ENCODE data around the gene CASKIN1.
"Not testable (repeated sequence)": the region's sequence is repeated elsewhere in the genome, so short reads cannot be mapped to it uniquely, and the experiment has no call there.

The CASKIN1 gene

DNA sequence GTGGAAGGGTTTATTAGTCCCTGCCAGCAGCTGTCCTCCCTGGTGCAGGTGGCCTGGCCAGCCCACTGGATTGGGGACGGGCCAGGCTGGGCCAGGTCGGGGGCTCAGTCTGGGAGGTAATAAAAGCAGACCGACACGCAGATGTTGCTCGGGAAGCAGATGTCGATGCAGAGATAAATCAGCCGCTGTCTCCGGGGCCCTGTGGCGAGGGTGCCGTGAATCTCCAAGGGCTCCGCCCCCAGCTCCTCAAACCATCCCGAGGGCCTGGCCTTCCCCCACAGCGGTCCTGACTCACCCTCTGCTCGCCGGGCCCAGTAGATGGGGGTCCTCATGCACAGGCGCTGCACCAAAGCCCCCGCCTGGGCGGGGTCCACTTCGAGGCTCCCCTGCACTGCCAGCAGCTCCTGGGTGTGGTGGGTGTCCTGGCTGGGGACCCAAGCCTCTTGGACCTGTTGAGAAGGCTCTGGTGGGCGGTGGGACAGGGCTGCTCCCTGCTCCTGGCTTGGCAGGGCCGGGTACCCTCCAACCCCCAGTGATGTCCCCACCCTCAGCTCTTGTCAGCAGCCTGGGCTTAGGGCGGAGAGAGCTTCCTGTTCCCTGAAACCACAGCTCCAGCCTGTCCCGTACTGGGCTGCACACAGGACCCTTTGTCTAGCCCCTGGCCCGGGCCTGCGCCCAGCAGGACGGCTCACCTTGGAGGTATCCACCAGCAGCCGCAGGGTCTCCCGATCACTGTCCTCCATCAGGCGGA lies 13.0 kb upstream of the CASKIN1 start:
- DNase-seq, result no peak

DNA sequence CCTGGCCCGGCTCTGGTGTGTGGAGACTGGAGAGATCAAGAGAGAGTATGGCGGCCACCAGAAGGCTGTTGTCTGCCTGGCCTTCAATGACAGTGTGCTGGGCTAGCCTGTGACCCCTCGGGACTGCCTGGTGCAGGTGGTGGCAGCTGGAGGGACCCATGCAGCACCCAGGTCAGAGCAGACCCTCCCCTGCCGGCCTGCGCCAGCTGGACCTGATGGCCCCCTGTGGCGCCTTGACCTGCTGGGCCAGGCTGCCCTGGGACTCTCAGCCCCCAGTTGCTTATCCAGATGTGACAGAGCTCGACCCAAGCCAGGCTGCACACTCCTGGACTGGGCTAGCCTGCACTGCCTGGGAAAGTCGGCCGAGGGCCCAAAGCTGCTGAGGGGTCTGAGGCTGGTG lies 12.4 kb upstream of the CASKIN1 start:
- DNase-seq, result no peak

DNA sequence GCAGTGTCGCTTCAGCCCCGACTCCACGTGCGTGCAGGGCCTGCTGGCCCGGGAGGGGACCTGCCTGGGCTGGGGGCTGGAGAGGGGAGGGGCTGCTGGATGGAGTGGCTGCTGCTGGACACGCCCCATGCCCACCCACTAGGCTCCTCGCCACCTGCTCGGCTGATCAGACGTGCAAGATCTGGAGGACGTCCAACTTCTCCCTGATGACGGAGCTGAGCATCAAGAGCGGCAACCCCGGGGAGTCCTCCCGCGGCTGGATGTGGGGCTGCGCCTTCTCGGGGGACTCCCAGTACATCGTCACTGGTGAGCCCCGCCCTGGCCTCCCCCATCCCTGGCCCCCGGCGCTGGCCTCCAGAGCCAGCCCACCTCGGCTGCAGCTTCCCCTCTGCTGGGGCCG lies 11.9 kb upstream of the CASKIN1 start:
- peak; percentile 67 for DNase-seq

DNA sequence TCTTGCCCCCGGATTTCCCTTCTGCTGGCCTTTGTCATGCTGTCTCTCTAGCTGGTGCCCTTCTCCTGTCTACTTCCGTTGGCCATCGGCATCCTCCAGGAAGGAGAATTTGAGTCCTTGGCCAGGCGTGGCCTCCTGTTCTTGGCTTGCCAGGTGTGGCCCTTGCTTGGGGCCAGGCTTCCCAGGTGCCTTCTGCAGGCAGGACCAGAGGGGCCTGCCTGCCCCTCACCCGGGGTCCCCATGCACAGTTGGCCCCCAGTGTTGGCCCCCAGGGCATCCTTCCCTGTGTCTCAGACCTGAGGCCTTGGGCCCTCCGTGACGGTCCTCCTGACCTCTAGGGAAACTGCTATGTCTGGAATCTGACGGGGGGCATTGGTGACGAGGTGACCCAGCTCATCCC lies 11.5 kb upstream of the CASKIN1 start:
- DNase-seq, result no peak

DNA sequence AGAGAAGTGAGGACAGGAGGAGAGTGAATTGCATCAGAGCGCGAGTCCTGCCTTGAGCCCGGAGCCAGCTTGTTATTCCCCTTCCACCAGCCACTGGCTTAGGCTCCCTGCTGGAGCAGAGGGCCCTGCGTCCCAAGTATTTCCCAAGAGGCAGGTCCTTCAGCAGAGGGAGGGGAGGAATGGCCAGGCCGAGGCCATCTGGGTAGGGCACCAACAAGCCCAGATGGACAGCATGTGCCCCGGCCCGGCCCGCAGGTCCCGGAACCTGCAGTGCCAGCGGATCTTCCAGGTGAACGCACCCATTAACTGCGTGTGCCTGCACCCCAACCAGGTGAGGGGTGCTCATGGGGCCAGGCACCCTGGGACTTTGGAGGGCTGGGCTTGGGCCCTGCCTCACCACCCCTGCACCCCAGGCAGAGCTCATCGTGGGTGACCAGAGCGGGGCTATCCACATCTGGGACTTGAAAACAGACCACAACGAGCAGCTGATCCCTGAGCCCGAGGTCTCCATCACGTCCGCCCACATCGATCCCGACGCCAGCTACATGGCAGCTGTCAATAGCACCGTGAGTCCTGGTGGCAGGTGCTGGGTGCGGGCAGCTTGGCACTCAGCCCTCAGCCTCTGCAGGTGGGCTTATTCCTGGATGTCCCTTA lies 10.5 kb upstream of the CASKIN1 start:
- DNase-seq, result no peak

DNA sequence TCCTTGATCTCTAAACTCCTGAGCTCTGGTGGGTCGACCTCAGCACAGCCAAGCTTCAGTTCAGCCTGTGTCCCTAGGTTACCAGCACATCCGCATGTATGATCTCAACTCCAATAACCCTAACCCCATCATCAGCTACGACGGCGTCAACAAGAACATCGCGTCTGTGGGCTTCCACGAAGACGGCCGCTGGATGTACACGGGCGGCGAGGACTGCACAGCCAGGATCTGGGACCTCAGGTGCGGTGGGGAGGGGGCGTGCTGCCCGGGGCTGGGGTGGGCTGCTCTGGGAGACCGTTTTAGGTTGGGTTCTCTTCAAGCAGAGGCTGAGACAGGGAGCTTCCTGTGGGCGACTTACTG lies 10.0 kb upstream of the CASKIN1 start:
- no peak for DNase-seq

DNA sequence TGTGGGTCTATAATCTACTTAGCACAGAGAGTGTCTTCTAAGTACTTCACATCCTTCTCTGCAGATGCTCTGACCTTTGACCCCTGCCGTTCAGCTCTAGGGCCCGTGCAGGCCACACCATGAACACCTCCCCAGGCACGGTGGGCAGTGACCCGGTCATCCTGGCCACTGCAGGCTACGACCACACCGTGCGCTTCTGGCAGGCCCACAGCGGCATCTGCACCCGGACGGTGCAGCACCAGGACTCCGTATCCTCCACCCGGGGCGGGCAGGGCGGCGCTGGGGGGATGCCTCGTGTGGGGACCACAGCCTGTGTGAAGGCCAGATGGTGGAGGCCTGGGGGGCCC lies 9.5 kb upstream of the CASKIN1 start:
- DNase-seq, result no peak

DNA sequence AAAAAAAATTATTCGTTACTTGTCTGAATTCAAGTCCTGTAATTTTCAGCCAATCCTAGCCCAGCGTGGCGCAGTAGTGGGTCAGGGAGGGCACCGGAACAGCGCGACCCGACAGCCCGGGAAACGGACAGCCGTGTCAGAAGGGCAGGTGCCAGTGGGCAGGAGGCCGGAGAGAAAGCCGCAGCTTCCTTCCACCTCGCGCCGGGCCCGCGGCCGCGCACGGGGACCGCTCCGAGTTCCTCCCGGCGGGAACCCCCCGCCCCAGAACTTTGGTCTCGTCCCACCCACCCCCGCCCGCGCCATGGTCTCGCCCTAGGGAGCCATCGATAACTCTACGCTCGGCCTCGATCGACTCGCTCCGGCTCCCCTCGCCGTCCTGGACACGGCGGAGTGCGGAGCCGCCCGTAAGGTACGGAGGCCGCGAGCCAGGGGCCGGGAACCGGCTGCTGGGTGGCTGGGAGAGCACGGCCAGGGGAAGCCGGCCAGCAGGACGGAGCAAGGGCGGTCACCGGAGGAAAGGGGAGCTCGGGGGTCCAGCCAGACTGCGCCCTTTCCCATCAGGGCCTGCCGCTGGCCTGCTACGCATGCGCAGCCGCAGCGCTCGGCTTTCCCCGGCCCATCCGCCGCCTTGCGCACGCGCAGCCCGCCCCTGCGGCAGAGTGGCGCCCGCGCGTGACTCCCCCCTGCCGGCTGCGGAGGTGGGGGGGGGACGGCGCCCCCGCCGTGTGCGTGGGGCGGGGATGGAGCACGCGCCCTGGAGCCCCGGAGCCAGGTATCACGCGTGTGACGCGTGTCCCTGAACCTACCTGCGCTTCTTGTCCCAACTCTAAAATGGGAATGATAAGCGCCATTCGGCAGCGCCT lies 8.9 kb upstream of the CASKIN1 start, which contains the start of gene MLST8:
Gene MLST8 (plus strand): TSS at position 351 of the 863 bp plus-strand sequence. CDS start 632 bp downstream, outside the sequence.
- peak; percentile 78 for DNase-seq

DNA sequence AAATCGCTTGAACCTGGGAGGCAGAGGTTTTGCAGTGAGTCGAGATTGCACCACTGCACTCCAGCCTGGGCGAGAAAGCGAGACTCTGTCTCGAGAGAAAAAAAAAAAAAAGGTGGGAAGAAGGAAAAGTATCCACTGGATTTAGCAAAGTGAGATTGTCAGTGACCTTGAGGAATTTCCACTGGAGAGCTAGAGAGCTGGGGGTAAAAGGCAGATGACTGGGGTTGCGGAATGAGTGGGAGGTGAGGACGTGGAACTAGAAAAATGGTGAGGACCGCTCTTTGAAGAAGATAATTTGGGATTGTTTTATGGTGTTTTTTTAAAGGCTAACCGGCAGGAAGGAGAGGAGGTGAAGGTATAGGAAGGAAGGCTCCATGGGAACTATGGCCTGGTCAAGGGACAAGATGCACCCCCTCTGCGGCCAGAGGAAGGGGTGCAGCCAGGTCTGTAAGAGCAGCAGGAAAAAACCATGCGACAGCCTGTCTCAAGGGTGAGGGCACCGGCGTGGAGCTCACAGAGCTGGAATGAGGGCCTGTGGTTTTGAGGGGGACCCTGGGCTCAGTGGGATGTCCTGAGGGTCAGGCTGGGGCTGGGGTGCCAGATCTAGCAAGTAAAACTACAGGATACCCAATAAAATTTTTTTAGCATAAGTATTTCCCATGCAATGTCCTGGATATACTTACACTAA lies 8.2 kb upstream of the CASKIN1 start:
- no peak for DNase-seq

DNA sequence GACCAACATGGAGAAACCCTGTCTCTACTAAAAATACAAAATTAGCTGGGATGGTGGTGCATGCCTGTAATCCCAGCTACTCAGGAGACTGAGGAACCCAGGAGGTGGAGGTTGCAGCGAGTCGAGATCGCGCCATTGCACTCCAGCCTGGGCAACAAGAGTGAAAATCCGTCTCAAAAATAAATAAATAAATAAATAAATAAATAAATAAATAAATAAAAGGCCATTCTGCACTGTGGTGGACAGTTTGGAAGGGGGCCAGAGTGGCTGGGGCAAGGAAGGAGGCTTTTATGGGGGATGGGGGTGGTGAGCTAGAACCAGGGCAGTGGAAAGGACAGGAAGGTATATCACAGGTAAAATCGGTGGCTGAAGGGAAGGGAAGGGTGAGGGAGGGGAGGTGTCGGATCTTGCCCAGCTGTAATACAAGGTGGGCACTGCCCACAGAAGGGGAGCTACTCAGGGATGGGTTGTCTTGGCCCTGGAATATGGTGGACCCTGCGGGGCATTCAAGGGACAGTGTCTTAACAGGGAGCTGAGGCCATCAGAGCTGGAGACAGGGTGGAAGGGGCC lies 6.8 kb upstream of the CASKIN1 start:
- not testable (repeated sequence) for DNase-seq

DNA sequence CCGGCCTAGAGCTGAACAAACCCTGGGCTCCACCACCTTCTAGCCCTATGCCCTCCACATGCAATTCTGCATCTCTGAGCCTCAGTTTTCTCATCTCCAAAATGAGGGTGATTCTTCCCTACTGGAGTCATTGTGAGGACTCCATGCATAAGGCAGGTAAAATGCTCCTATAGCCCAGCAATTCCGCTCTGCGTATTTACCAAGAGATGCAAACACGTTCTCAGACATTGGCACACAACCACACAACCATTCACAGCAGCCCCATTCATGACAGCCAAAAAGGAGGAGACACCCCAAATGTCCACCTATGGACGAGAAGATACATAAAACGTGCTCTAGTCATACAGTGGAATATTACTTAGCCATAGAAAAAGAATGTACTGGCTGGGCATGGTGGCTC lies 3.9 kb upstream of the CASKIN1 start:
- no peak for DNase-seq

- no peak for DNase-seq
These were observed 3.3 kb upstream of the CASKIN1 start for GRCh38 chr16:2199621-2200139.

DNA sequence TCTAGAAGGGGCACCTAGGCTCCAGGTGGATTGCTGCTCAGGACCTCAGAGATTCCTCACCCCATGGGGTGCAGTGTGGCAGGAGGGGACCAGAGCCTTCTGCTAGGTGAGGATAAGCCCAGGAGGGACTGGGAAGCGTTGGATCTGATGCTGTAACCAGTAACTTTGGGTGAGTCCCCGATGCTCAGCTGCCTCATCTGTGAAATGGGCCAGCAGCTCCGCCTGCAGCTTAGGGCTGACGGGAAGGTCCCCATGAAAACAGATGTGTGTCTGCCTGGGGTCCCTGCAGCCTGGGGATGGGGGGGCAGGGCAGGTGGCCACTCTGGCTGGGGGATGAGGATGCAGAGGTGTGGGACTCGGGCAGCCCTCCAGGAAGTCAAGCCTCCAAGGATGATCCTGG lies 2.7 kb upstream of the CASKIN1 start:
- DNase-seq, result no peak

GRCh38 chr16:2198283-2198682 lies 1.9 kb upstream of the CASKIN1 start:
- DNase-seq, result no peak

GRCh38 chr16:2197765-2198164 lies 1.4 kb upstream of the CASKIN1 start:
- DNase-seq, result no peak

GRCh38 chr16:2196981-2197511 lies 641 bp upstream of the CASKIN1 start:
- no peak for DNase-seq

DNA sequence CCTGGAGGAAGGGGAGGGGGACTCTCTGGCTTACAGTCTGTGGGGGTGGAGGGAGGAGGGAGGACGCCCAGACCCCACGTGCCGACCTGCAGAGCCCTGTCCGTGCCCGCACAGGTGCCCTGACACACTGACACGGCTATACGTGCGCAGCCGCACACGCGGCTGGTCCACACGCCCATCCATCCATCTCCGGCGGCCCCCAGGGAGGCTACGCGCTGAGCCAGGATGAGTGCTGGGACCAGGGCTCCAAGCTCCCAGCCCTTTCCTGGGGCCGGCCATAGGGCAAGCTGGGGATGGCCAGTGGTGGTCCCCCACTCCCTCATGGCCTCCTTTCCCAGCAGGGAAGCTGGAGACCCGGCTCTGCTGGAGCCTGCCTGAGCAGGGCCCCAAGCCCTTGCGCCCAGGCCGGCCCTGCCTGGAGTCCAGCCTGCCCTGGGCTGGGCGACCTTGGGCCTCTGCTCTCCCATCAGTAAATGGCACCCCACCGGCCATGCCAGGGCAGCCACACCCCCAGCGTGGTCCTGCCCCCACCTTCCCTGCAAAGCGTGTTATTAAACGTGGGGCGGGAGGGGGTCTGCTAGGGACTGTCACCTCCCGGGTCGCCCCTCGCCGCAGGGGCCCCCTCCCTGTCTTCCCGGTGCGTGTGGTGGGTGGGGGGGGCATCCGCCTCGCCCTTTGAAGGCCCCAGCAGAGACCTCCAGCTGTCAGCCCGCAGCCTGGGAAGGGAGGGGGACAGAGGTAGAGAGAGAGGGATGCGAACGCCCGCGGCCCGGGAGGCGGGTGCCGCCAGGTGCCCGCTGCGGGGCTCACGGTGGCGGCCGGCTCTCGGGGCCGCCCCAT lies 863 bp downstream of the CASKIN1 start:
- no peak for DNase-seq

DNA sequence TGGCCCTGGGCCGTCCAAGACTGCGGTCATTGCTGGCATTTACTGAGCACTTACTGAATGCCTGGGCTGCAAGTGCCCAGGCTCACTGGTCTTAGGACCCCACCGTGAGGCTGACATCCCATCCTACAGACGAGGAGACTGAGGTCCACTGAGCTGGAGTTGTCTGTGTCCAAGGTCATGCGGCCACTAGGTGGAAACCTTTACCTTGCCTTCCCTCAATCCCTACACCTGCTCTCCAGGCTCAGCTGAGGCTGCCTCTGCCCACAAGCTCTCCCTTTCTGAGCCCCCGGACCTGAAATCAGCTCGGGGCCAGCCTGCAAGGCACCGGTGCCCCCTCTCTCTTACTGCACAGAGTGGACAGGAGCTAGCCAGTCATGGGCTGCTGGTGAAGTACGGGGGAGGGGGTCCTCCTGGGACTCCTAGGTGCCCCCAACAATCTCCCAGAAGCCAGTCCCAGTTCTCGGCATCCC lies 1.5 kb downstream of the CASKIN1 start:
- DNase-seq, result peak; percentile 41

GRCh38 chr16:2194166-2194834 lies 2.1 kb downstream of the CASKIN1 start:
- DNase-seq, result no peak

DNA sequence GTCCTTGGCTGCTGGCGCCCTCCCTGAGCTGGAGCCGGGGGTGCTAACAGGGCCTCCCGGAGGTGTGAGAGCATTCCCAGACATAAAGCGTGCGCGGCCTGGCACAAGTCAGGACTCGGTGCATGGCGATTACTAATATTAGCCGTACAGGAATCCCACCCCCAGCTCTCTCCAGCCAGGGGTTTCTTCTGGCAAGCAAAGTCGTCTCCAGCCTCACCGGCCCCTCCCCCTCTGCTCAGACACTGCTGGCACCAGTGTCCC lies 5.0 kb downstream of the CASKIN1 start:
- DNase-seq, result no peak

All from NCI-H1092 (cell line).